OCI-LY1 (cell line): ENCODE measurements around the gene SLC29A2.
A peak's percentile ranks its signal among the peaks of the same experiment; 100 is the strongest.

ENCODE experiments used
- H2AFZ ChIP-seq: fragments of 200-600 bp; sonication (generic), shearing (Covaris generic); 2 replicates; pipeline ENCODE4 v1.6.0; 2014; ENCODE audit warnings: antibody characterized with exemption, mild to moderate bottlenecking, low read length
- H3F3A ChIP-seq: fragments of 200-600 bp; sonication (generic), shearing (Covaris generic); 2 replicates; pipeline ENCODE4 v1.6.0; 2014; ENCODE audit warnings: mild to moderate bottlenecking, antibody characterized with exemption, low read length, moderate library complexity; ENCODE audit not compliant: insufficient read depth
- H3K27ac ChIP-seq: fragments of 200-600 bp; sonication (generic); 2 replicates; pipeline ENCODE4 v1.5.1; 2014; ENCODE audit warnings: low read length, mixed run types, mild to moderate bottlenecking, low read depth; ENCODE audit not compliant: poor library complexity, severe bottlenecking
- H3K27me3 ChIP-seq: fragments of 200-600 bp; sonication (generic); 2 replicates; pipeline ENCODE4 v1.6.0; 2014; ENCODE audit warnings: antibody characterized with exemption, mild to moderate bottlenecking, low read length, moderate library complexity; ENCODE audit not compliant: insufficient read depth
- H3K36me3 ChIP-seq: fragments of 200-600 bp; sonication (generic); 2 replicates; pipeline ENCODE4 v1.6.1; 2014; ENCODE audit warnings: mild to moderate bottlenecking, antibody characterized with exemption, low read length, moderate library complexity, mixed read lengths; ENCODE audit not compliant: insufficient read depth
- H3K4me1 ChIP-seq: fragments of 200-600 bp; sonication (generic); 2 replicates; pipeline ENCODE4 v1.5.1; 2014; ENCODE audit warnings: mild to moderate bottlenecking, low read length, moderate library complexity; ENCODE audit not compliant: insufficient read depth, severe bottlenecking
- H3K4me2 ChIP-seq: fragments of 200-600 bp; sonication (generic), shearing (Covaris generic); 2 replicates; pipeline ENCODE4 v1.6.1; 2014; ENCODE audit warnings: low read length
- H3K4me3 ChIP-seq: fragments of 200-600 bp; sonication (generic); 2 replicates; pipeline ENCODE4 v1.5.1; 2014; ENCODE audit warnings: low read length, low read depth, mild to moderate bottlenecking, mixed read lengths; ENCODE audit not compliant: poor library complexity, severe bottlenecking
- H3K79me2 ChIP-seq: fragments of 200-600 bp; shearing (Covaris generic); 2 replicates; pipeline ENCODE4 v1.6.1; 2016; ENCODE audit warnings: mixed run types, low read length, mixed read lengths; ENCODE audit not compliant: insufficient read depth
- H3K9ac ChIP-seq: fragments of 200-600 bp; sonication (generic), shearing (Covaris generic); 2 replicates; pipeline ENCODE4 v1.6.1; 2014; ENCODE audit warnings: mild to moderate bottlenecking, low read length, mixed read lengths
- H3K9me2 ChIP-seq: fragments of 200-600 bp; sonication (generic), shearing (Covaris generic); 2 replicates; pipeline ENCODE4 v1.6.1; 2014; ENCODE audit warnings: low read depth, mild to moderate bottlenecking, low read length, mixed read lengths
- H3K9me3 ChIP-seq: fragments of 200-600 bp; shearing (Covaris generic); 2 replicates; pipeline ENCODE4 v1.6.1; 2014; ENCODE audit warnings: low read length, mixed read lengths
- H4K20me1 ChIP-seq: fragments of 200-600 bp; sonication (generic), shearing (Covaris generic); 2 replicates; pipeline ENCODE4 v1.6.0; 2016; ENCODE audit warnings: mild to moderate bottlenecking, low read length; ENCODE audit not compliant: insufficient read depth
- EZH2 ChIP-seq: fragments of 200-600 bp; sonication (generic), shearing (Covaris generic); IDR thresholded peaks from 2 replicates; pipeline ENCODE4 v1.8.0; 2017; ENCODE audit warnings: borderline replicate concordance, mixed run types, mild to moderate bottlenecking, antibody characterized with exemption, low read length, moderate library complexity, mixed read lengths
- TF ChIP-seq, protein P1 (sequence below): fragments of 200-600 bp; sonication (generic), shearing (Covaris generic); IDR thresholded peaks from 2 replicates; pipeline ENCODE4 v1.5.1; 2017; ENCODE audit warnings: mild to moderate bottlenecking, antibody characterized with exemption, low read length, moderate library complexity, mixed read lengths

SLC29A2 gene, protein sequence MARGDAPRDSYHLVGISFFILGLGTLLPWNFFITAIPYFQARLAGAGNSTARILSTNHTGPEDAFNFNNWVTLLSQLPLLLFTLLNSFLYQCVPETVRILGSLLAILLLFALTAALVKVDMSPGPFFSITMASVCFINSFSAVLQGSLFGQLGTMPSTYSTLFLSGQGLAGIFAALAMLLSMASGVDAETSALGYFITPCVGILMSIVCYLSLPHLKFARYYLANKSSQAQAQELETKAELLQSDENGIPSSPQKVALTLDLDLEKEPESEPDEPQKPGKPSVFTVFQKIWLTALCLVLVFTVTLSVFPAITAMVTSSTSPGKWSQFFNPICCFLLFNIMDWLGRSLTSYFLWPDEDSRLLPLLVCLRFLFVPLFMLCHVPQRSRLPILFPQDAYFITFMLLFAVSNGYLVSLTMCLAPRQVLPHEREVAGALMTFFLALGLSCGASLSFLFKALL

DNA sequence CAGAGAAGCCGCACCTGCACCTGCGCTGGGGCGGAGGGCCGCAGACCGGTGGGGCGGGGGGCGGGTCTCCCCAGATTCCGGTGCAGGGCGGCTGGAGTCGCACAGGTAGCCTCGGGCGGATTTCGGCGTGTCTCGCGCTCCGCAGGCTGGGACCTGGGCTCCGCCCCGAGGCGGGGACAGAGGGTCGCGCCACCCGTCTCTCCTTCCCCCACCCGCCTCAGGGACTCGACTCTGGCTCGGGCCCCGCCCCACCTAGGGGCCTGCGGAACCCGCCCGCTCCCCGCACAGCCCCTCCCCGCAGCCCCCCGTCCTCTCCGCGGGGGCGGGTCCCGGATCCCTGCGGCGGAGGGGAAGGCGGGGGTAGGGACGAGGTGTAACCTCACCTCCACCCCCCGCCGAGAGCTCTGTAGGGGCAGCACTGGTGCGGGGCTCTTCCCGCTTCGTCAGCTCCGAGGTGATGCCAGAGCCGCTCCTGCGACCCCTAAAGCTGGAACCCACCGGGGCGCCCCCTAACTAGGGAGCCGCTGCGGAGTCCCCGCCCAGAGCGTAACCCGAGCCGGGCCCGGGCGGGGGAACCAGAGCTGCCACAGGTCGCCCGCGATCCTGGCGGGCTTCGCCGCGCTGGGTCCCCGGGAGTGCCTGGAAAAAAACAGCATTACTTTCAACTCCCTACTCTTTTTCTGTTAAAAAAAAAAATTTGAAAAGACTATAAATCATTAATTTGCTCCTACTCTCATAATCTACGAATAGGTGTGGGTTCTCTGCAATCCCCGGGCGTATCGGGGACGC lies at the start of gene SLC29A2:
Gene SLC29A2, minus strand, starts transcription at position 134 of the 789 bp plus-strand sequence. CDS start 169 bp downstream, outside the sequence.
- Histone ChIP-seq H3F3A (peaks cover 6% of the 10 kb centered on the region), H3K4me3 (peak within 1 kb of the TSS; percentile 91), H3K4me1 (peaks cover 21% of the 10 kb centered on the region), H4K20me1 (no peaks in the 10 kb centered on the region), H3K9ac (peak within 1 kb of the TSS; percentile 89), H2AFZ (peak within 1 kb of the TSS; percentile 39; the same call in 1 of the 2 replicates), H3K9me2 (no peaks in the 10 kb centered on the region), H3K36me3 (peaks cover 36% of the 10 kb centered on the region), H3K4me2 (peak within 1 kb of the TSS; percentile 97), H3K79me2 (peaks cover 4% of the 10 kb centered on the region; the same call in 1 of the 2 replicates), H3K9me3 (no peaks in the 10 kb centered on the region), H3K27ac (peak within 1 kb of the TSS; percentile 85), H3K27me3 (no peaks in the 10 kb centered on the region)
- TF ChIP-seq, protein P1, sequence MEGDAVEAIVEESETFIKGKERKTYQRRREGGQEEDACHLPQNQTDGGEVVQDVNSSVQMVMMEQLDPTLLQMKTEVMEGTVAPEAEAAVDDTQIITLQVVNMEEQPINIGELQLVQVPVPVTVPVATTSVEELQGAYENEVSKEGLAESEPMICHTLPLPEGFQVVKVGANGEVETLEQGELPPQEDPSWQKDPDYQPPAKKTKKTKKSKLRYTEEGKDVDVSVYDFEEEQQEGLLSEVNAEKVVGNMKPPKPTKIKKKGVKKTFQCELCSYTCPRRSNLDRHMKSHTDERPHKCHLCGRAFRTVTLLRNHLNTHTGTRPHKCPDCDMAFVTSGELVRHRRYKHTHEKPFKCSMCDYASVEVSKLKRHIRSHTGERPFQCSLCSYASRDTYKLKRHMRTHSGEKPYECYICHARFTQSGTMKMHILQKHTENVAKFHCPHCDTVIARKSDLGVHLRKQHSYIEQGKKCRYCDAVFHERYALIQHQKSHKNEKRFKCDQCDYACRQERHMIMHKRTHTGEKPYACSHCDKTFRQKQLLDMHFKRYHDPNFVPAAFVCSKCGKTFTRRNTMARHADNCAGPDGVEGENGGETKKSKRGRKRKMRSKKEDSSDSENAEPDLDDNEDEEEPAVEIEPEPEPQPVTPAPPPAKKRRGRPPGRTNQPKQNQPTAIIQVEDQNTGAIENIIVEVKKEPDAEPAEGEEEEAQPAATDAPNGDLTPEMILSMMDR, result no peak
- TF ChIP-seq EZH2, result no peak

DNA sequence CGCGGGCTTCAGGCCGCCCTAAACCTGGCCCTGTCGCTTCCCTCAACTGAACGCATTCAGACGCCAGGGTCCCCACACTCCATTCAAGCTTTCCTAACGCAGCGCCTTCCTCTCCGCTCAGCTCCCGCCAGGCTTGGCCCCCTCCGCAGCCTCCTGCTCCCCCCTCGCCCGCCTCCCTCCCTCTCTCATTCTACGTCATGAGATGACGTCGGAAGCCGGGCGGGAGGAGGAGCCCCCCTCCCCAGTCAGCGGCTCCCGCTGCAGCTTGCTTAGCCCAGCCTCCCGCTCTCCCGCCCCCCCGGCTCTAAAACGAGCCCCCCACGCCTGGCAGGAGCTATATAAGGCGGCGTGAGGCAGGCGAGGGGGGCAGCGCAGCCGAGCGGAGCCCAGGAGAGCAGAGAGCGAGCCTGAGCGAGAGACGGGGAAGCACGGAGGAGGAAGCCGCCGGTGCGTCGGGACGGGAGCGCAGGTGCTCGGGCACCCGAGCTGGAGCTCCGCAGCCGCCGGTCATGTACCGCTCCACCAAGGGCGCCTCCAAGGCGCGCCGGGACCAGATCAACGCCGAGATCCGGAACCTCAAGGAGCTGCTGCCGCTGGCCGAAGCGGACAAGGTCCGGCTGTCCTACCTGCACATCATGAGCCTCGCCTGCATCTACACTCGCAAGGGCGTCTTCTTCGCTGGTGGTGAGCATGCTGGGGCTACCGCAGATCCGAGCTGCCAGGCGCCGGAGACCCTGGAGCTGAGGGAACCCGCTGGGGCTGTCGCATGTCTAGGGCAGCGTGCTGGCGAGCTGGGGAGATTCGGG lies 49.3 kb upstream of the SLC29A2 start, which contains the start of gene NPAS4:
Gene NPAS4, plus strand, starts transcription at position 365 of the 806 bp plus-strand sequence. Its CDS starts 145 bp downstream, at position 510.
- H3K4me1 ChIP-seq, result no peaks in the 10 kb centered on the region
- no peak within 1 kb of the TSS for H3K4me2 ChIP-seq
- H3K27me3 ChIP-seq, result no peaks in the 10 kb centered on the region
- no peak within 1 kb of the TSS for H3K4me3 ChIP-seq
- no peak within 1 kb of the TSS for H3K27ac ChIP-seq
- no peak for TF ChIP-seq EZH2
- TF ChIP-seq, protein P1, result no peak
- H3F3A ChIP-seq, result no peaks in the 10 kb centered on the region; the same call in 1 of the 2 replicates
- H2AFZ ChIP-seq, result no peak within 1 kb of the TSS
- no peaks in the 10 kb centered on the region for H3K9me3 ChIP-seq
- no peaks in the 10 kb centered on the region for H3K9me2 ChIP-seq
- H4K20me1 ChIP-seq, result no peaks in the 10 kb centered on the region
- no peak within 1 kb of the TSS for H3K9ac ChIP-seq
- no peaks in the 10 kb centered on the region for H3K79me2 ChIP-seq
- H3K36me3 ChIP-seq, result no peaks in the 10 kb centered on the region

DNA sequence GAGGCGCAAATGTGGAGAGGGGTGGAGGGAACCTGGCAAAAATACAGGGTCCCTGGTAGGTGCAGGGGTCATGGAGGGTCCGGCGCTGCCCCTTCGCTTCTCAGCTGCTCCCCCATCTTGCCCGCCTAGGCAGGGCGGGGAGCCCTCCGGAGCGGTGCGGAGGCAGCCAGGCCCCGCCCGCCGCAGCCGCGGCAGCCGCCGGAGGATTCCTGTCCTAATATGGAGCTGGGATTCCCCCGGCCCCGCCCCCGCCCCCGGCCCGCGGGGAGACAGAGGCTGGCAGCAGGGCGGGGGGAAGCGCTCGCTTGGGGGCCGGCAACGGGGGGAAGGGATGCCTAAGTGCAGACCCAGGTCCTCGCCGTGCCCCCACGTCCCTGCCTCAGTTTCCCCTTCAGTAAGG lies 48.3 kb upstream of the SLC29A2 start:
- no peak overlapping the region for H2AFZ ChIP-seq
- H3K27ac ChIP-seq, result no peak overlapping the region
- no peak for TF ChIP-seq EZH2
- TF ChIP-seq, protein P1, result no peak
- H3K4me2 ChIP-seq, result no peak overlapping the region
- H3K9me2 ChIP-seq, result no peaks in the 10 kb centered on the region
- H3K4me3 ChIP-seq, result no peak overlapping the region
- no peaks in the 10 kb centered on the region; the same call in 1 of the 2 replicates for H3F3A ChIP-seq
- H3K36me3 ChIP-seq, result no peaks in the 10 kb centered on the region
- H3K27me3 ChIP-seq, result no peaks in the 10 kb centered on the region
- no peaks in the 10 kb centered on the region for H3K79me2 ChIP-seq
- H3K4me1 ChIP-seq, result no peaks in the 10 kb centered on the region
- H3K9ac ChIP-seq, result no peak overlapping the region
- no peaks in the 10 kb centered on the region for H4K20me1 ChIP-seq
- no peaks in the 10 kb centered on the region for H3K9me3 ChIP-seq
